VCaP (cell line): ENCODE results near the gene KMT5B.
A peak's percentile ranks its signal among the peaks of the same experiment; 100 is the strongest.
"Not testable (repeated sequence)": the region's sequence is repeated elsewhere in the genome, so short reads cannot be mapped to it uniquely, and the experiment has no call there.

Experiments used
- H3K27ac ChIP-seq: fragments of 450-650 bp; 2 replicates; pipeline ENCODE4 v1.5.1; 2017
- TF ChIP-seq, protein P1 (sequence below): fragments of 450-650 bp; conservative IDR thresholded peaks from 2 replicates; pipeline ENCODE4 v1.5.1; 2017; ENCODE audit warnings: mild to moderate bottlenecking, moderate library complexity

The KMT5B gene

DNA sequence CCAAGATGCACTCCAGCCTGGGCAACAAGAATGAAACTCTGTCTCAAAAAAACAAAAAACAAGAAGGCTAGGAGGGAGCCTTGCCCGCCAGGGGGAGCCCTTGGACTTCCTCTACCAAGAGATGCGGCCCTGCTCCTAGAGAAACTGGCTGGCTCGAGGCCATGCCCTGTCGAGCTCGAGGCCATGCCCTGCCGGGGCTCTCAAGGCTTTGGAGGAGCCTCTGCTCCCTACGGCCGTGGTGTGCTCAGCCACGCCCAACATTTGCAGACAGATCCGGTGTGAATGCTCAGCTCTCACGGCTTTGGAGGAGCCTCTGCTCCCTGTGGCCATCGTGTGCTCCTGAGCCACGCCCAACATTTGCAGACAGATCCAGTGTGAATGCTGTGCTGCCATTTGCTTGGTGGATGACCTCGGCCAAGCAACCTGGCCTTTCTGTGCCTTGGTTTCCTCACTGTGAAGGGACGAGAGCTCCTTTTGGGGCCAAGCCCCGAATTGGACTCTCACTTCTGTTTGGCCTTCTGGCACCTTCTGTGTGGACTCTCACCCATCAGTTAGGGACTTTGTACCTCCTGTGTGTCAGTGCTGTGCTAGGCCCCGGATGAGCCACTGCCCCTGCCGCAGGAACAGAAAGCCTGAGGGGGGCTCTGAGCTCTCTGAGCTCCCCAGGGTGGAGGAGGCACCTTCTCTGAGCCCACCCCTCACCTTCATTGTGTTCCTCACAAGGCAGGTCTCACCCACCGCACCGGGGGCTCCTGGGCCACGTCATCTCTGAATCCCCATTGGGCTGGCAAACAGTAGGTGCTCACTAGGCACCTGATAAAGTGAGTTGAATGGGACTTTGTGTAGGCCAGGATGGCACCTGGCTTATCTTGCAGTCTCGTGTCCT lies 44.6 kb upstream of the KMT5B start:
- H3K27ac ChIP-seq = peak overlapping the region; percentile 54
- TF ChIP-seq, protein P1, sequence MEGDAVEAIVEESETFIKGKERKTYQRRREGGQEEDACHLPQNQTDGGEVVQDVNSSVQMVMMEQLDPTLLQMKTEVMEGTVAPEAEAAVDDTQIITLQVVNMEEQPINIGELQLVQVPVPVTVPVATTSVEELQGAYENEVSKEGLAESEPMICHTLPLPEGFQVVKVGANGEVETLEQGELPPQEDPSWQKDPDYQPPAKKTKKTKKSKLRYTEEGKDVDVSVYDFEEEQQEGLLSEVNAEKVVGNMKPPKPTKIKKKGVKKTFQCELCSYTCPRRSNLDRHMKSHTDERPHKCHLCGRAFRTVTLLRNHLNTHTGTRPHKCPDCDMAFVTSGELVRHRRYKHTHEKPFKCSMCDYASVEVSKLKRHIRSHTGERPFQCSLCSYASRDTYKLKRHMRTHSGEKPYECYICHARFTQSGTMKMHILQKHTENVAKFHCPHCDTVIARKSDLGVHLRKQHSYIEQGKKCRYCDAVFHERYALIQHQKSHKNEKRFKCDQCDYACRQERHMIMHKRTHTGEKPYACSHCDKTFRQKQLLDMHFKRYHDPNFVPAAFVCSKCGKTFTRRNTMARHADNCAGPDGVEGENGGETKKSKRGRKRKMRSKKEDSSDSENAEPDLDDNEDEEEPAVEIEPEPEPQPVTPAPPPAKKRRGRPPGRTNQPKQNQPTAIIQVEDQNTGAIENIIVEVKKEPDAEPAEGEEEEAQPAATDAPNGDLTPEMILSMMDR = peak; percentile 100

DNA sequence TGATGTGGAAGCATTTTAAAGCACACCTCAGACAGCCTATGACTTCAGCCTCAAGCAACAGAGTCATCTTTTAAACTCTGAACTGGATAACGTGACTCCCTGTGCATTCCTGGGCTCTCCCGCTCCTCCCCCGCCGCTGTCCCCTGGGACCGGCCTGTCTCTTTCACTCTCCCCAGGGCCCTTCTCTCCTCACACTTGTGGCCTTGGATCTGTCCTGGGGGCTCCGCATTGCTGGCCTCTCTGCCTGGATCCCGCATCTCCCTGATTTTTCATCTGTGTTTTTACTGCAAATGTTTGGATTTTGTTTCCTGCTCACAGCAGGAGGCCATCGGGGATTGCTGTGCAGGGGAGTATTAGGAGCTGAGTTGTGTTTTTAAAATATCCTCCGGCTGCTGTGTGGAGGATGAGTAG lies 43.2 kb upstream of the KMT5B start:
- H3K27ac ChIP-seq = peak overlapping the region; percentile 54; the same call in 1 of the 2 replicates
- TF ChIP-seq, protein P1 = no peak

DNA sequence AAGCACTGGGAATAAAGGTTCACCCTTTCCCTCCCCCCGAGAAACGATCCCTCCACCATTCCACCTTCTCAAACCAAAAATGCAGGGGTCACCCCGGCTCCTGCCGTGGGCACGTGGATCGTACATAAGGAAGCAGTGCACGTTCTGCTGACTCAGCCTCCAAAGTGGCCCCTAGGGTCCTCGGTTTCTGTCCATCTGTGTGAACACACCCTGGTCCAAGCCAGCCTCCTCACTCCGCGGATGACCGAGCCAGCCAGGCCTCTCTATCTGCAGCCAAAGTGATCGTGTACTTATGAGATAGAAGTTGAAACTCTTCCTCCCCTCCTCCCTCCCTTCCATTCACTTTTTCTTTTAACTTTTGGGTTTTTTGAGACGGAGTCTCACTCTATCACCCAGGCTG lies 42.4 kb upstream of the KMT5B start:
- TF ChIP-seq, protein P1 = no peak

DNA sequence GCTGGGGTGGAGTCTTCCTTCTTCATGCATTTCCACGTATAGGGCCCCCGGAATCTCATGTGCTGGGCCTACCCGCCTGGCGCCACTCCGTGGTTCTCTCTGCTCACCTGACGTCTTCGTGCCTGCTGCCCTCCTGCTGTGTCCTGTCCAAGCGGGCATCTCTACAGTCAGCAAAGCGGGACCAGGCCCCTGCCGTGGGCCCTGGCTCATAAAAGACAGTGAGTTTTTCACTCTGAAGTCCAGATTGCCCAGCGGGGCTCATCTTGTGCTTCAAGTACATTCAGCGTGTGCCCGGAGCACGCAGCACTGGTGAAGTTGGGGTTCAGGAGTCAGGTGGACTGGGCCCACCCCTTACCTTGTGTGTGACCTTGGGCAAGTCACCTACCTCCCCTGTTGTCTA lies 41.3 kb upstream of the KMT5B start:
- TF ChIP-seq, protein P1 = no peak
- H3K27ac ChIP-seq = no peak overlapping the region; the same call in 1 of the 2 replicates

More for the DNA sequence above, 42.4 kb upstream of the KMT5B start:
- H3K27ac ChIP-seq = peak overlapping the region; percentile 54; the same call in 1 of the 2 replicates

DNA sequence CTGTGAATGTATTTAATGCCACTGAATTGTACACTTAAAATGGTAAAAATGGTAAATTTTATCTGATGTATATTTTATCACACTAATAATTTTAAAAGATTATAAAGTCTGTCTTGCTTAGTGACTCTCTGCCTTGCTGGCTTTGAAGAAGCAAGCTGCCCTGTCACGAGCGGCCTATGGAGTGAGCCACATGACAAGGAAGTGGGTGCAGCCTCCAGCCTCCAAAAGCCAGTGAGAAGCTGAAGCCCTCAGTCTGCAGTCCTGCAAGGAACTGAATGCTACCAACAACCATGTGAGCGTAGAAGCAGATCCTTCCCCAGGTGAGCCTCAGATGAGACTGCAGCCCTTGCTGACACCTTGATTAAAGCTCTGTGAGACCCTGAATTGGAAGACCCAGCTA lies 38.7 kb upstream of the KMT5B start:
- TF ChIP-seq, protein P1 = no peak
- peak overlapping the region; percentile 2; the same call in 1 of the 2 replicates for H3K27ac ChIP-seq

DNA sequence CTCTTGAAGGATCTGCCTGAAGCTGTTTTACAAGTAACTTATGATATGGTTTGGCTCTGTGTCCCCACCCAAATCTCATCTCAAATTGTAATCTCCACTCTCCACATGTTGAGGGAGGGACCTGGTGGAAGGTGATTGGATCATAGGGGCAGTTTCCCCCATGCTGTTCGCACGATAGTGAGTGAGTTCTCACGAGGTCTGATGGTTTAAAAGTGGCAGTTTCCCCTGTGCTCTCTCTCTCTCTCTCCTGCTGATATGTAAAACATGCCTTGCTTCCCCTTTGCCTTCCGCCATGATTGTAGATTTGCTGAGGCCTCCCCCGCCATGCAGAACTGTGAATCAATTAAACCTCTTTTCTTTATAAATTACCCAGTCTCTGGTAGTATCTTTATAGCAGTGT lies 31.8 kb upstream of the KMT5B start:
- not testable (repeated sequence) for H3K27ac ChIP-seq

DNA sequence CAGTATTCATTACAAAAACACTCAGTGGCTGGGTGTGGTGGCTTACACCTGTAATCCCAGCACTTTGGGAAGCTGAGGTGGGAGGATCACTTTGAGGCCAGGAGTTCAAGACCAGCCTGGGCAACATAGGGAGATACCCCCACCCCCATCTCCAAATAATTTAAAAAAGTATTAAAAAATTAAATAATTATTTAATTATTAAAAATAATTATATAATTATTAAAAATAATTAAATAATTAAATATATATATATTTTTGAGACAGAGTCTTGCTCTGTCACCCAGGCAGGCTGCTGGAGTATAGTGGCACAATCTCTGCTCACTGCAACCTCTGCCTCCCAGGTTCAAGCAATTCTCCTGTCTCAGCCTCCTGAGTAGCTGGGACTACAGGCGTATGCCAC lies 30.8 kb upstream of the KMT5B start:
- not testable (repeated sequence) for H3K27ac ChIP-seq

DNA sequence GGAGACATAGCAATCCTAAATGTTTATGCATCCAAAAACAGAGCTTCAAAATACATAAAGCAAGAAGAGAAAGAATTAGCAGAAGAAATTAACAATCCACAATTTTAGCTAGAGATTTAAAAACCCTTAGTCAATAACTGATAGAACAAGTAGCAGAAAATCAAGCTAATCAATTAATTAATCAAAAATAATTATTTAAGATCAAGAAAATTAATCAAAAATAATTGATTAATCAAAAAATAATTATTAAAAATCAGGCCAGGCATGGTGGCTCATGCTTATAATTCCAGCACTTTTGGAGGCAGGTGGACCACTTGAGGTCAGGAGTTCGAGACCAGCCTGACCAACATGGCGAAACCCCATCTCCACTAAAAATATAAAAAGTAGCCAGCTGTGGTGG lies 29.5 kb upstream of the KMT5B start:
- no peak overlapping the region for H3K27ac ChIP-seq
- TF ChIP-seq, protein P1 = no peak
